ENCODE data around the gene TMED3. TPM values are rescaled to one million over a fixed set of nuclear protein-coding genes. Genes with fewer than 3 reads are reported as not detected.

The TMED3 gene
- total and polyA plus RNA-seq, 9 of the 15 experiments (the other 6 are each of a cell fraction or from before 2014, with no cell fraction given), result 6.1 to 89.6 (median 51.4) TPM

- TF ChIP-seq ATF6 (CRISPR knock-in tag; IDR thresholded peaks at IDR 0.05) (no peak), ZSCAN32 (CRISPR knock-in tag; IDR thresholded peaks at IDR 0.05) (no peak), HCFC1 (IDR thresholded peaks at IDR 0.05; ENCODE audit: low read depth, low read length) (peak; percentile 46), RFX7 (CRISPR knock-in tag; IDR thresholded peaks at IDR 0.05) (no peak), NCOA1 (IDR thresholded peaks at IDR 0.05; ENCODE audit: low read depth) (peak; percentile 23; the same call in 1 of the 2 replicates), U2AF2 (optimal IDR thresholded peaks at IDR 0.05; ENCODE audit: low read depth, low read length) (no peak), DMBX1 (CRISPR knock-in tag; IDR thresholded peaks at IDR 0.05; ENCODE audit: borderline replicate concordance) (no peak), ADNP (tag; IDR thresholded peaks at IDR 0.05) (no peak), BRF1 (IDR thresholded peaks at IDR 0.05; ENCODE audit: borderline replicate concordance, extremely low read depth, insufficient read length) (no peak), HMG20B (CRISPR knock-in tag; IDR thresholded peaks at IDR 0.05) (no peak), KDM5B (IDR thresholded peaks at IDR 0.05; ENCODE audit: insufficient replicate concordance, low read depth, low read length) (peak; percentile 87), PRPF4 (IDR thresholded peaks at IDR 0.05; ENCODE audit: insufficient read depth, low read depth, low read length, poor library complexity, severe bottlenecking) (no peak), LARP7 (IDR thresholded peaks at IDR 0.05) (no peak), HMG20A (CRISPR knock-in tag; conservative IDR thresholded peaks at IDR 0.05) (no peak), NFRKB (IDR thresholded peaks at IDR 0.05; ENCODE audit: low read depth) (0 out of 2 replicates have a peak, but pooled peaks have one; percentile 26), ZNF57 (CRISPR knock-in tag; IDR thresholded peaks at IDR 0.05) (no peak), L3MBTL2 (IDR thresholded peaks at IDR 0.05) (peak; percentile 62; the same call in 1 of the 2 replicates), ZNF507 (tag; conservative IDR thresholded peaks at IDR 0.05) (no peak)
- TF ChIP-seq, protein P1, sequence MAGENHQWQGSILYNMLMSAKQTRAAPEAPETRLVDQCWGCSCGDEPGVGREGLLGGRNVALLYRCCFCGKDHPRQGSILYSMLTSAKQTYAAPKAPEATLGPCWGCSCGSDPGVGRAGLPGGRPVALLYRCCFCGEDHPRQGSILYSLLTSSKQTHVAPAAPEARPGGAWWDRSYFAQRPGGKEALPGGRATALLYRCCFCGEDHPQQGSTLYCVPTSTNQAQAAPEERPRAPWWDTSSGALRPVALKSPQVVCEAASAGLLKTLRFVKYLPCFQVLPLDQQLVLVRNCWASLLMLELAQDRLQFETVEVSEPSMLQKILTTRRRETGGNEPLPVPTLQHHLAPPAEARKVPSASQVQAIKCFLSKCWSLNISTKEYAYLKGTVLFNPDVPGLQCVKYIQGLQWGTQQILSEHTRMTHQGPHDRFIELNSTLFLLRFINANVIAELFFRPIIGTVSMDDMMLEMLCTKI (IDR thresholded peaks at IDR 0.05; ENCODE audit: partially characterized antibody), result no peak
- TF ChIP-seq, protein P2, sequence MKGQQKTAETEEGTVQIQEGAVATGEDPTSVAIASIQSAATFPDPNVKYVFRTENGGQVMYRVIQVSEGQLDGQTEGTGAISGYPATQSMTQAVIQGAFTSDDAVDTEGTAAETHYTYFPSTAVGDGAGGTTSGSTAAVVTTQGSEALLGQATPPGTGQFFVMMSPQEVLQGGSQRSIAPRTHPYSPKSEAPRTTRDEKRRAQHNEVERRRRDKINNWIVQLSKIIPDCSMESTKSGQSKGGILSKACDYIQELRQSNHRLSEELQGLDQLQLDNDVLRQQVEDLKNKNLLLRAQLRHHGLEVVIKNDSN (CRISPR knock-in tag; IDR thresholded peaks at IDR 0.05), result no peak
- TF ChIP-seq, protein P3, sequence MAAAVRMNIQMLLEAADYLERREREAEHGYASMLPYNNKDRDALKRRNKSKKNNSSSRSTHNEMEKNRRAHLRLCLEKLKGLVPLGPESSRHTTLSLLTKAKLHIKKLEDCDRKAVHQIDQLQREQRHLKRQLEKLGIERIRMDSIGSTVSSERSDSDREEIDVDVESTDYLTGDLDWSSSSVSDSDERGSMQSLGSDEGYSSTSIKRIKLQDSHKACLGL (CRISPR knock-in tag; IDR thresholded peaks at IDR 0.05; ENCODE audit: borderline replicate concordance, poor library complexity, severe bottlenecking), result no peak
These were observed at the start of gene TMED3 (continued) for GRCh38 chr15:79310985-79311900.
